H1 (cell line): ENCODE measurements around the gene INHBB. TPM values are rescaled to one million over a fixed set of nuclear protein-coding genes. Genes with fewer than 3 reads are reported as not detected.
A peak's percentile ranks its signal among the peaks of the same experiment; 100 is the strongest.

Experiments
- CTCF ChIA-PET: fragments of 300-600 bp; sonication (Branson Sonifier 250); formaldehyde crosslinking; loops from one replicate; lab custom pipeline; 2021; ENCODE audit not compliant: partially characterized antibody; lab: Charles Lee
- POLR2A ChIA-PET: fragments of 300-600 bp; sonication (Branson Sonifier 250); formaldehyde crosslinking; loops from one replicate; lab custom pipeline; 2021; ENCODE audit warnings: inconsistent platforms; ENCODE audit not compliant: partially characterized antibody; lab: Charles Lee
- DNase-seq, 2 experiments: peaks; one replicate each; pipeline versions ENCODE4 v3.0.0 to v3.0.0-alpha.2; 2010 to 2022; ENCODE audit warnings: low spot score in 2 of 2, low read depth in 1 of 2, mixed read lengths in 1 of 2
- FAIRE-seq: peaks from 2 replicates; lab custom pipeline; 2011; peaks lifted over from hg19 to GRCh38; lab: Jason Lieb, UNC
- H2AFZ ChIP-seq: 2 replicates; pipeline ENCODE4 v1.8.1; 2012; ENCODE audit warnings: low read length, inconsistent platforms
- H2AK5ac ChIP-seq: 2 replicates; pipeline ENCODE4 v1.6.1; 2013; ENCODE audit warnings: low read depth, low read length
- H2BK120ac ChIP-seq: replicated peaks from 2 replicates; pipeline ENCODE3; 2013; ENCODE audit warnings: low read depth, low read length, inconsistent platforms
- H2BK12ac ChIP-seq: 2 replicates; pipeline ENCODE4 v1.6.1; 2013; ENCODE audit warnings: low read depth, low read length
- H2BK15ac ChIP-seq: 2 replicates; pipeline ENCODE4 v1.6.1; 2013; ENCODE audit warnings: low read length
- H2BK20ac ChIP-seq: 2 replicates; pipeline ENCODE4 v1.6.1; 2013; ENCODE audit warnings: low read length
- H2BK5ac ChIP-seq: 2 replicates; pipeline ENCODE4 v1.6.1; 2013; ENCODE audit warnings: low read depth, low read length
- H3K14ac ChIP-seq: 2 replicates; pipeline ENCODE4 v1.6.1; 2013; ENCODE audit warnings: inconsistent platforms; ENCODE audit not compliant: insufficient read length
- H3K18ac ChIP-seq: 2 replicates; pipeline ENCODE4 v1.6.1; 2013; ENCODE audit warnings: low read length; ENCODE audit errors: extremely low read depth
- H3K23ac ChIP-seq: 2 replicates; pipeline ENCODE4 v1.6.1; 2013; ENCODE audit warnings: inconsistent platforms; ENCODE audit not compliant: insufficient read length
- H3K23me2 ChIP-seq: 2 replicates; pipeline ENCODE4 v1.6.1; 2013; ENCODE audit warnings: low read depth, low read length
- H3K27ac ChIP-seq: 2 replicates; pipeline ENCODE4 v1.6.1; 2011; ENCODE audit warnings: low read depth, low read length, inconsistent platforms
- H3K27me3 ChIP-seq, 4 experiments: replicated peaks in 1 of 4; 1 replicate in 1 of 4; 2 replicates in 3 of 4; pipeline versions ENCODE4 v1.6.1 to v1.8.1; 2011 to 2013; ENCODE audit warnings: low read length in 3 of 4, mild to moderate bottlenecking in 3 of 4, inconsistent platforms in 2 of 4, mixed read lengths in 2 of 4, moderate library complexity in 1 of 4; ENCODE audit not compliant: control insufficient read depth in 3 of 4, insufficient read depth in 3 of 4; ENCODE audit errors: extremely low read depth in 1 of 4
- H3K36me3 ChIP-seq, 4 experiments: 2 replicates each; pipeline versions ENCODE4 v1.6.1 to v1.8.1; 2011 to 2013; ENCODE audit warnings: mild to moderate bottlenecking in 4 of 4, low read length in 3 of 4, moderate library complexity in 2 of 4, control low read depth in 1 of 4, inconsistent platforms in 1 of 4; ENCODE audit not compliant: insufficient read depth in 4 of 4, control insufficient read depth in 2 of 4
- H3K4ac ChIP-seq: replicated peaks from 2 replicates; pipeline ENCODE3; 2013; ENCODE audit warnings: low read length, low read depth, mixed read lengths, inconsistent platforms; ENCODE audit not compliant: insufficient read length
- H3K4me1 ChIP-seq, 4 experiments: replicated peaks in 1 of 4; 1 replicate in 1 of 4; 2 replicates in 3 of 4; pipeline versions ENCODE4 v1.6.1 to v1.8.1; 2011 to 2013; ENCODE audit warnings: low read length in 3 of 4, inconsistent platforms in 2 of 4, mixed read lengths in 1 of 4; ENCODE audit not compliant: insufficient read depth in 4 of 4, control insufficient read depth in 3 of 4
- H3K4me2 ChIP-seq, 2 experiments: 2 replicates each; pipeline versions ENCODE4 v1.6.1 to v1.8.1; 2011 to 2013; ENCODE audit warnings: low read depth in 2 of 2, low read length in 2 of 2, control low read depth in 1 of 2, inconsistent platforms in 1 of 2, mild to moderate bottlenecking in 1 of 2; ENCODE audit not compliant: insufficient read depth in 1 of 2
- H3K4me3 ChIP-seq, 4 experiments: fragments of 200-600, 300-600 bp in 1 of 4; sonication (generic), shearing (Covaris generic), sonication (Bioruptor Twin) in 1 of 4; 2 replicates each; pipeline versions ENCODE4 v1.5.1 to v1.8.1; 2011 to 2016; ENCODE audit warnings: low read length in 4 of 4, low read depth in 3 of 4, control low read depth in 2 of 4, inconsistent platforms in 2 of 4, mild to moderate bottlenecking in 2 of 4, mixed read lengths in 1 of 4, moderate library complexity in 1 of 4; ENCODE audit not compliant: insufficient read depth in 2 of 4; ENCODE audit errors: extremely low read depth in 1 of 4
- H3K56ac ChIP-seq: replicated peaks from 2 replicates; pipeline ENCODE3; 2013; ENCODE audit warnings: low read depth, mild to moderate bottlenecking, mixed read lengths, low read length, inconsistent platforms; ENCODE audit not compliant: insufficient read length
- H3K79me1 ChIP-seq: 2 replicates; pipeline ENCODE4 v1.6.1; 2013; ENCODE audit warnings: low read depth, low read length, control low read depth
- H3K79me2 ChIP-seq, 2 experiments: 2 replicates each; pipeline versions ENCODE4 v1.6.1 to v1.8.1; 2012 to 2013; ENCODE audit warnings: low read length in 2 of 2, mild to moderate bottlenecking in 2 of 2, inconsistent platforms in 1 of 2; ENCODE audit not compliant: insufficient read depth in 2 of 2, control insufficient read depth in 1 of 2
- H3K9ac ChIP-seq, 4 experiments: replicated peaks in 1 of 4; 1 replicate in 1 of 4; 2 replicates in 3 of 4; pipeline versions ENCODE4 v1.6.1 to v1.8.1; 2011 to 2013; ENCODE audit warnings: low read depth in 3 of 4, low read length in 3 of 4, control low read depth in 2 of 4, mild to moderate bottlenecking in 2 of 4, moderate library complexity in 2 of 4, inconsistent platforms in 1 of 4; ENCODE audit errors: extremely low read depth in 1 of 4
- H3K9me3 ChIP-seq, 2 experiments: 2 replicates each; pipeline versions ENCODE4 v1.6.1 to v1.8.1; 2012 to 2013; ENCODE audit warnings: mild to moderate bottlenecking in 2 of 2, moderate library complexity in 2 of 2, control low read depth in 1 of 2, inconsistent platforms in 1 of 2, low read depth in 1 of 2, low read length in 1 of 2, mixed read lengths in 1 of 2; ENCODE audit not compliant: insufficient read depth in 2 of 2
- H4K20me1 ChIP-seq, 2 experiments: replicated peaks in 1 of 2; 2 replicates each; pipeline versions ENCODE3 to v1.8.1; 2011 to 2013; ENCODE audit warnings: inconsistent platforms in 2 of 2, low read length in 2 of 2, mild to moderate bottlenecking in 1 of 2; ENCODE audit not compliant: insufficient read depth in 2 of 2, control insufficient read depth in 1 of 2
- H4K5ac ChIP-seq: 2 replicates; pipeline ENCODE4 v1.6.1; 2013; ENCODE audit warnings: low read length, low read depth, mixed read lengths, inconsistent platforms; ENCODE audit not compliant: insufficient read length
- H4K8ac ChIP-seq: 2 replicates; pipeline ENCODE4 v1.8.0; 2013; ENCODE audit warnings: mild to moderate bottlenecking, moderate library complexity, low read length, inconsistent platforms; ENCODE audit not compliant: insufficient read depth; ENCODE audit errors: extremely low read depth
- H4K91ac ChIP-seq: replicated peaks from 2 replicates; pipeline ENCODE3; 2013; ENCODE audit warnings: low read length, mixed read lengths, inconsistent platforms; ENCODE audit not compliant: insufficient read length
- GABPA ChIP-seq: IDR thresholded peaks from 2 replicates; pipeline ENCODE4 v1.6.1; 2011; ENCODE audit warnings: mild to moderate bottlenecking, low read length, moderate library complexity, borderline replicate concordance; ENCODE audit not compliant: insufficient read depth
- GTF2F1 ChIP-seq: IDR thresholded peaks from 2 replicates; pipeline ENCODE4 v1.6.1; 2012; ENCODE audit warnings: low read depth, low read length, improper control_type of control experiment, borderline replicate concordance
- JUN ChIP-seq: IDR thresholded peaks from 2 replicates; pipeline ENCODE4 v1.6.1; 2011; ENCODE audit warnings: low read depth, mild to moderate bottlenecking, improper control_type of control experiment, low read length
- KDM5A ChIP-seq: fragments of 200-600 bp; IDR thresholded peaks from 2 replicates; pipeline ENCODE4 v1.7.1; 2012; ENCODE audit warnings: mild to moderate bottlenecking, low read length, inconsistent platforms, mixed read lengths
- MAFK ChIP-seq: IDR thresholded peaks from 2 replicates; pipeline ENCODE4 v1.6.1; 2012; ENCODE audit warnings: low read depth, mild to moderate bottlenecking, improper control_type of control experiment, low read length
- NANOG ChIP-seq: IDR thresholded peaks from 2 replicates; pipeline ENCODE4 v1.6.1; 2011; ENCODE audit warnings: low read length, low read depth, mild to moderate bottlenecking, inconsistent platforms; ENCODE audit not compliant: insufficient read depth, poor library complexity, severe bottlenecking
- POLR2A ChIP-seq, 2 experiments: IDR thresholded peaks; 1 replicate in 1 of 2; 2 replicates in 1 of 2; pipeline ENCODE4 v1.6.1; 2011; ENCODE audit warnings: low read depth in 2 of 2, low read length in 2 of 2, mild to moderate bottlenecking in 2 of 2; ENCODE audit errors: control extremely low read depth in 1 of 2
- RAD21 ChIP-seq, 2 experiments: IDR thresholded peaks in 1 of 2; conservative IDR thresholded peaks in 1 of 2; 2 replicates each; pipeline ENCODE4 v1.6.1; 2011; ENCODE audit warnings: low read depth in 2 of 2, low read length in 2 of 2, improper control_type of control experiment in 1 of 2, inconsistent platforms in 1 of 2, mild to moderate bottlenecking in 1 of 2, moderate library complexity in 1 of 2
- RFX5 ChIP-seq: IDR thresholded peaks from 2 replicates; pipeline ENCODE4 v1.6.1; 2011; ENCODE audit warnings: low read depth, low read length, improper control_type of control experiment, borderline replicate concordance
- SRF ChIP-seq: IDR thresholded peaks from 2 replicates; pipeline ENCODE4 v1.6.1; 2011; ENCODE audit warnings: mild to moderate bottlenecking, low read depth, low read length, moderate library complexity
- YY1 ChIP-seq: IDR thresholded peaks from 2 replicates; pipeline ENCODE4 v1.6.1; 2011; ENCODE audit warnings: low read depth, mild to moderate bottlenecking, low read length
- WGBS, 2 experiments: shearing (Covaris generic) in 1 of 2; methylation state at CpG; one replicate each; pipeline versions ENCODE4 v1.1.6 to v1.1.7; 2013 to 2015; ENCODE audit warnings: low lambda C conversion rate in 2 of 2, mixed read lengths in 2 of 2, inconsistent platforms in 1 of 2, low coverage in 1 of 2, missing lambda C conversion rate in 1 of 2; ENCODE audit not compliant: insufficient replicate concordance in 2 of 2, insufficient coverage in 1 of 2, insufficient read length in 1 of 2; ENCODE audit errors: extremely low coverage in 1 of 2, missing lambda C conversion rate in 1 of 2; 5-methylcytosine and 5-hydroxymethylcytosine counted together
- polyA plus RNA-seq, 7 experiments: library from polyadenylated mRNA; depleted of rRNA in 3 of 7; stranded (reverse) in 5 of 7; unstranded in 2 of 7; fragments of >200 nt in 5 of 7; fragments of 200-250 nt in 2 of 7; gene quantifications; 1 replicate in 5 of 7; 2 replicates in 1 of 7; 4 replicates in 1 of 7; pipeline versions ENCODE4 v1.2.1 to v1.2.3, GENCODE V29; 2011 to 2013; ENCODE audit warnings: missing spikeins in 2 of 7, mixed read lengths in 2 of 7
- total RNA-seq: library from RNA; stranded (reverse); fragmentation: NEBNext Ultra II Directional; extraction: Animal tissue kit (Norgen Biotek cat#: 25700); gene quantifications from 2 replicates; pipeline ENCODE4 v1.2.1, GENCODE V29; 2021
- TF ChIP-seq, protein P1 (sequence below): IDR thresholded peaks from 2 replicates; pipeline ENCODE4 v1.6.1; 2012; ENCODE audit warnings: inconsistent platforms

INHBB gene
- total and polyA plus RNA-seq, 2 of the 8 experiments (the other 6 are each of a cell fraction or from before 2014, with no cell fraction given): 0.30 to 0.32 TPM

DNA sequence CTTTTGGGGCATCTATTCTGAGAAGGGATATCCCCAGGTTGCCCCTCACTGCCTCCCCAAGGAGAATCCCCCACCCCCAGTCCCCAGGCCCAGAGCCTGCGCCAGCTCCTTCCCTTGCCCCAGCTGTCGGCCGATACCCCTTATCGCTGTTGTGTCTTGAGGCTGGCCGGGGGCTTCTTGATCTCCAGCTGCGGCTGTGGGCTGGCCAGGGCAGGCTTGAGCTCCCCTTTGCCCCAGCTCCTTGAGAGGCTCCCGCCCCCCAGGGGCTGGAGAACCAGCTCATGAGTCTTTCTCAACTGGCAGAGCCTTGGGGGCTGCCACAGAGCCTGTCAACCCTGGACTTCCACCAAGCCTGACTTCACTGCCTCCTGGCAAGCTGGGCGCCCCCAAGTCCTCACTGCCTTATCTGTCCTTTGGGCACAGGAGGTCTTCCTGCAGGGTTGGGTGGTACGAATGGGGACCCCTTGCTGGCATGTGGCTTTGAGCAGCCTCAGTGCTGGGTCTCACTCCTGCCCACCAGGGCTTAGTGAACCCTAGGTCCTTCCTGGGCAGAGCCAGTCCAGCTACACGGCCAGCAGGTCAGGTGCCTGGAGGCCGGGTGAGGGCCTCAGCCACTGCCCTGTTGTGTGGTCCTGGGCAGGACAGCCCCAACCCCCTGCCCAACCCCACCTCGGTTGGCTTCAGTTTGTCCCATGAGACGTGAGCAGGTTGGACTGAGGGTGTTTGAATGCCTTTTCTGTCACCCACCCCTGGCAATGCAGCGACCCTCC, 29.5 kb downstream of the INHBB start:
- Histone ChIP-seq H3K4me2 (no peak overlapping the region), H3K4me1 (peaks cover 18 to 31% (median 25%) of the 10 kb centered on the region in 4 experiments), H3K9ac (no peak overlapping the region), H4K5ac (no peak overlapping the region), H3K56ac (no peak overlapping the region), H3K18ac (peak overlapping the region; percentile 38; the same call in 1 of the 2 replicates), H3K79me1 (no peaks in the 10 kb centered on the region), H3K27me3 (peaks cover 0 to 38% (median 19%) of the 10 kb centered on the region in 4 experiments; a peak in 5 of 7 replicates), H4K8ac (no peak overlapping the region; the same call in 1 of the 2 replicates), H2AK5ac (no peak overlapping the region), H3K4ac (peak overlapping the region; percentile 80), H2BK12ac (peak overlapping the region; percentile 81; the same call in 1 of the 2 replicates), H2BK5ac (no peak overlapping the region), H3K79me2 (no peaks in the 10 kb centered on the region), H2AFZ (no peak overlapping the region), H3K27ac (no peak overlapping the region), H2BK120ac (no peak overlapping the region), H4K20me1 (peaks cover 0 to 3% of the 10 kb centered on the region in 2 experiments), H2BK15ac (peak overlapping the region; percentile 47; the same call in 1 of the 2 replicates), H3K36me3 (no peaks in the 10 kb centered on the region), H3K23me2 (peaks cover 5% of the 10 kb centered on the region), H3K14ac (no peak overlapping the region), H3K23ac (no peak overlapping the region), H3K4me3 (no peak overlapping the region), H4K91ac (peak overlapping the region; percentile 61), H2BK20ac (0 out of 2 replicates have a peak overlapping the region, but pooled peaks have one; percentile 50), H3K9me3 (no peaks in the 10 kb centered on the region)
- no peak for FAIRE-seq
- ChIA-PET POLR2A (interaction anchor here (1.1 kb wide), 1 partner anchor 10 kb away, joined by 3 read pairs; no protein-coding TSS in a partner anchor), CTCF (interaction anchor here (1.1 to 1.9 kb wide), 4 partner anchors 22 to 63 kb away, joined by 3 to 4 read pairs (median 3); no protein-coding TSS in a partner anchor)
- 89% methylated on average over 14 of the region's 14 CpGs; no CpG with 5 or more reads in 1 of the 2 experiments for WGBS, 2 experiments
- no peak for DNase-seq
- TF ChIP-seq RFX5 (no peak), NANOG (no peak), YY1 (no peak), POLR2A (IDR thresholded peaks at IDR 0.05; ENCODE audit: control extremely low read depth in 1 of 2, low read depth in 2 of 2, low read length in 2 of 2) (no peak), GTF2F1 (no peak), GABPA (no peak), KDM5A (no peak), MAFK (no peak), RAD21 (IDR thresholded peaks at IDR 0.05 in 1 of 2, conservative IDR thresholded peaks at IDR 0.05 in 1 of 2; ENCODE audit: low read depth in 2 of 2, low read length in 2 of 2) (no peak), SRF (no peak), JUN (no peak)
- TF ChIP-seq, protein P1, sequence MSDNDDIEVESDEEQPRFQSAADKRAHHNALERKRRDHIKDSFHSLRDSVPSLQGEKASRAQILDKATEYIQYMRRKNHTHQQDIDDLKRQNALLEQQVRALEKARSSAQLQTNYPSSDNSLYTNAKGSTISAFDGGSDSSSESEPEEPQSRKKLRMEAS: no peak
